GM19467 (cell line): ENCODE measurements around the gene TSPAN9.

Experiments used
- ATAC-seq: cut with Tn5 transposase; IDR thresholded peaks from one replicate; pipeline ENCODE4 v1.9.1; 2021; ENCODE audit warnings: mild to moderate bottlenecking, moderate library complexity; ENCODE audit not compliant: unreplicated experiment

The TSPAN9 gene

GRCh38 chr12:3263939-3264922 lies 187.1 kb downstream of the TSPAN9 start:
- ATAC-seq = no peak

GRCh38 chr12:3265406-3265805 lies 188.2 kb downstream of the TSPAN9 start:
- no peak for ATAC-seq

GRCh38 chr12:3266638-3267037 lies 189.5 kb downstream of the TSPAN9 start:
- no peak for ATAC-seq

- no peak for ATAC-seq
Measured at GRCh38 chr12:3267690-3268089, 190.5 kb downstream of the TSPAN9 start.

- ATAC-seq = no peak
Measured at GRCh38 chr12:3269594-3269993, 192.4 kb downstream of the TSPAN9 start.

- ATAC-seq = no peak
Measured at GRCh38 chr12:3271146-3271545, 194.0 kb downstream of the TSPAN9 start.

- ATAC-seq = no peak
Measured at GRCh38 chr12:3271639-3272038, 194.5 kb downstream of the TSPAN9 start.

GRCh38 chr12:3272958-3273357 lies 195.8 kb downstream of the TSPAN9 start:
- ATAC-seq = no peak

GRCh38 chr12:3273409-3273853 lies 196.3 kb downstream of the TSPAN9 start:
- ATAC-seq = no peak

- no peak for ATAC-seq
Measured at GRCh38 chr12:3274664-3275063, 197.5 kb downstream of the TSPAN9 start.

- ATAC-seq = no peak
Measured at GRCh38 chr12:3275171-3276041, 198.2 kb downstream of the TSPAN9 start.

GRCh38 chr12:3276226-3276625 lies 199.0 kb downstream of the TSPAN9 start:
- no peak for ATAC-seq

- ATAC-seq = no peak
Measured at GRCh38 chr12:3277306-3277943, 200.2 kb downstream of the TSPAN9 start.

GRCh38 chr12:3278681-3279414 lies 201.7 kb downstream of the TSPAN9 start:
- no peak for ATAC-seq

- no peak for ATAC-seq
Measured at GRCh38 chr12:3279415-3279780, 202.2 kb downstream of the TSPAN9 start.

- ATAC-seq = no peak
Measured at GRCh38 chr12:3279832-3280231, 202.7 kb downstream of the TSPAN9 start.

- no peak for ATAC-seq
Measured at GRCh38 chr12:3280967-3281366, 203.8 kb downstream of the TSPAN9 start.

- no peak for ATAC-seq
Measured at GRCh38 chr12:3281588-3282383, 204.6 kb downstream of the TSPAN9 start.

GRCh38 chr12:3282384-3282670 lies 205.1 kb downstream of the TSPAN9 start:
- no peak for ATAC-seq

GRCh38 chr12:3283137-3283680 lies 206.0 kb downstream of the TSPAN9 start:
- no peak for ATAC-seq
